Memory B cell (primary cell): ENCODE data around the gene FGL2.
"Not testable (repeated sequence)": the region's sequence is repeated elsewhere in the genome, so short reads cannot be mapped to it uniquely, and the experiment has no call there.

Source experiments
- ATAC-seq: fragments of 150-1000 bp; cut with Tn5 transposase; 2 replicates; pipeline ENCODE4 v1.10.0; 2021; ENCODE audit warnings: low read depth, mild to moderate bottlenecking, moderate library complexity
- DNase-seq, 2 donors: peaks; one replicate each; pipeline ENCODE4 v3.0.0; 2022; ENCODE audit warnings: low spot score in 2 of 2
- H3K27ac Mint-ChIP-seq: one replicate; pipeline ENCODE4 v1.8.0; 2022; ENCODE audit warnings: mild to moderate bottlenecking, moderate library complexity, mixed read lengths
- H3K27me3 Mint-ChIP-seq: one replicate; pipeline ENCODE4 v1.8.0; 2022; ENCODE audit warnings: mixed read lengths
- H3K36me3 Mint-ChIP-seq: one replicate; pipeline ENCODE4 v1.8.0; 2022; ENCODE audit warnings: mild to moderate bottlenecking, mixed read lengths
- H3K4me1 Mint-ChIP-seq: one replicate; pipeline ENCODE4 v1.8.0; 2022; ENCODE audit warnings: mixed read lengths
- H3K4me3 Mint-ChIP-seq: one replicate; pipeline ENCODE4 v1.8.0; 2022; ENCODE audit warnings: mild to moderate bottlenecking, moderate library complexity, mixed read lengths
- H3K9me3 Mint-ChIP-seq: one replicate; pipeline ENCODE4 v1.8.0; 2022; ENCODE audit warnings: mixed read lengths

The FGL2 gene

GRCh38 chr7:77188731-77189437 is 10.7 kb downstream of the FGL2 start:
- Mint-ChIP-seq H3K4me1 (peaks cover 11% of the 10 kb centered on the region), H3K4me3 (no peak overlapping the region), H3K27me3 (no peaks in the 10 kb centered on the region), H3K27ac (no peak overlapping the region), H3K9me3 (no peaks in the 10 kb centered on the region), H3K36me3 (peaks cover 1% of the 10 kb centered on the region)
- ATAC-seq: no peak
- no peak for DNase-seq

- peaks cover 5% of the 10 kb centered on the region for H3K36me3 Mint-ChIP-seq
- H3K4me3 Mint-ChIP-seq: no peak overlapping the region
- peaks cover 7% of the 10 kb centered on the region for H3K4me1 Mint-ChIP-seq
- DNase-seq (no peak), ATAC-seq (no peak)
- H3K27ac Mint-ChIP-seq: no peak overlapping the region
- no peaks in the 10 kb centered on the region for H3K27me3 Mint-ChIP-seq
- H3K9me3 Mint-ChIP-seq: peaks cover 4% of the 10 kb centered on the region
Measured at GRCh38 chr7:77185866-77186265, 13.8 kb downstream of the FGL2 start.

DNA sequence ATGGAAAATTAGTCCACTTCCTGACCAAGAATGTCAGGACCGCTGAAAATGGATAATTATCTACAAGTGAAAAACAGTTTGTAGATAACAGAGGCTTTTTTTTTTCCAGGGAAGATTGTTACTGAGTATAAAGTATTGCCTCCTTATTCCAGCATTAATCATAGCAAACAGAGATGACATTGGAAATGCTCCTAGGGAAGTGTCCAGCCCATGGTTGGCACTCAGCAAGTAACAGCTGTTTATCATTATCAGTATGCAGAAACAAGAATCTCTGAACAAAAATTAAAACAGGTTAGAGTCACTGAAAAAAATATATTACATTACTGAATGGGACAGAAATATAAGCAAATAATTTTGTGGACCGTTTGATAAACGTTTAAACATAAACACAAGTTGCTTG is 14.6 kb downstream of the FGL2 start:
- Mint-ChIP-seq H3K27ac (no peak overlapping the region), H3K9me3 (peaks cover 4% of the 10 kb centered on the region), H3K4me1 (peaks cover 7% of the 10 kb centered on the region), H3K27me3 (no peaks in the 10 kb centered on the region), H3K4me3 (no peak overlapping the region), H3K36me3 (peaks cover 5% of the 10 kb centered on the region)
- DNase-seq (no peak), ATAC-seq (no peak)

- peaks cover 5% of the 10 kb centered on the region for H3K4me1 Mint-ChIP-seq
- peaks cover 5% of the 10 kb centered on the region for H3K36me3 Mint-ChIP-seq
- no peak for ATAC-seq
Measured at GRCh38 chr7:77184463-77184862, 15.2 kb downstream of the FGL2 start.

GRCh38 chr7:77182261-77182660 is 17.4 kb downstream of the FGL2 start:
- Mint-ChIP-seq H3K9me3 (peaks cover 4% of the 10 kb centered on the region), H3K27me3 (no peaks in the 10 kb centered on the region), H3K36me3 (peaks cover 5% of the 10 kb centered on the region), H3K4me3 (no peak overlapping the region), H3K4me1 (no peaks in the 10 kb centered on the region), H3K27ac (no peak overlapping the region)
- ATAC-seq (no peak), DNase-seq (no peak)

More at GRCh38 chr7:77184463-77184862, 15.2 kb downstream of the FGL2 start:
- peaks cover 4% of the 10 kb centered on the region for H3K9me3 Mint-ChIP-seq
- H3K27me3 Mint-ChIP-seq: no peaks in the 10 kb centered on the region
- no peak overlapping the region for H3K27ac Mint-ChIP-seq
- H3K4me3 Mint-ChIP-seq: no peak overlapping the region
- DNase-seq: no peak

GRCh38 chr7:77181734-77182133 is 17.9 kb downstream of the FGL2 start:
- no peak overlapping the region for H3K27ac Mint-ChIP-seq
- no peak overlapping the region for H3K4me3 Mint-ChIP-seq
- ATAC-seq (no peak), DNase-seq (no peak)
- no peaks in the 10 kb centered on the region for H3K4me1 Mint-ChIP-seq
- H3K9me3 Mint-ChIP-seq: peaks cover 4% of the 10 kb centered on the region
- H3K36me3 Mint-ChIP-seq: peaks cover 5% of the 10 kb centered on the region
- H3K27me3 Mint-ChIP-seq: no peaks in the 10 kb centered on the region

GRCh38 chr7:77181015-77181595 is 18.5 kb downstream of the FGL2 start:
- no peak overlapping the region for H3K27ac Mint-ChIP-seq
- ATAC-seq: no peak

DNA sequence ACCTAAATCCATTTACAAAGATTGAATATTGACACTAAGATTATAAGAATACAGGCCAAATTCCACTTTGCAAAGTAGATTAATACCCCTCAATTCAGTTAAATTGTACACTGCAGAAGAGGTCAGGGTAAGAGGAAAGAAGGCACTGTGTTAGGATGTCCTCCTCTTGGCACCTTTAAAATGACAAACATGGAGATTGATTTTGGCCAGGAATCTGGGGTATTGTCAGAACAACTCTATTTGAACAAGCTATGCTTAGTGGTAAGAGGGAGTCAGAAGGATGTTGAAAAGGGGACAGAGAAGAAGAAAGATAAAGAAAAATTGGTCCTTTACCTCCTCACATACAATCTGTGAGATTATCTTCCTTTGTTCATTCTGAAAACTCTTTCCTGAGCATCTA is 21.6 kb downstream of the FGL2 start:
- H3K4me3 Mint-ChIP-seq, ATAC-seq, DNase-seq, H3K4me1 Mint-ChIP-seq, H3K36me3 Mint-ChIP-seq, H3K9me3 Mint-ChIP-seq, H3K27ac Mint-ChIP-seq, H3K27me3 Mint-ChIP-seq: not testable (repeated sequence)

More at GRCh38 chr7:77181015-77181595, 18.5 kb downstream of the FGL2 start:
- no peaks in the 10 kb centered on the region for H3K4me1 Mint-ChIP-seq
- H3K4me3 Mint-ChIP-seq: no peak overlapping the region
- H3K9me3 Mint-ChIP-seq: peaks cover 4% of the 10 kb centered on the region
- no peaks in the 10 kb centered on the region for H3K27me3 Mint-ChIP-seq
- H3K36me3 Mint-ChIP-seq: peaks cover 5% of the 10 kb centered on the region
- DNase-seq: no peak

DNA sequence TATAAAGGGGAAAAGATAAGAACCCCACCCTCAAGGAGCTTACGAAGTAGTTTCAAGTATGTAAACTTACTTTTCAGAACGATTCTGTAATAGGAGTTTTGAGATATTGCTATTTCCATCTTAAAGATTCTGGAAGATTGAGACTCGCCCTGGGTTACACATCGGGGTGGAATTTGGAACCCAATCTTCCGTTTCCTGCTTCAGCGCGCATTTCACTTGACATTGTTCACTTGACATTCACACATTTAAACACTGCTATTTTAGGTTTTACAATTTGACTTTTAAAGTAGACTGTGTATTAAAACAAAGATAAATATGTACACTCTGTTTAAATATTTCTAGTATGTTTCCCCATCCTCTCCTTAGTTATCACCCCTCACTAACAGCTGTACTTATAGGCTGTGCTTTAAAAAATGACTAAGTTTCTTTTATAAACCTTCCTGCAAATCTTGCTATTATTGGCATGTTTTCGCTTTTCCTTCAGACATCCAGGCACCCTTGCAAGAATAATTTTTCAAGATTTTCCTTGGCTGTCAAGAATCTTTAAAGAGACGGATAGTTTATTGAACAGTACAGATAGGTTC is 22.2 kb downstream of the FGL2 start:
- not testable (repeated sequence) for ATAC-seq, H3K4me3 Mint-ChIP-seq, H3K9me3 Mint-ChIP-seq, H3K36me3 Mint-ChIP-seq, H3K27ac Mint-ChIP-seq, H3K4me1 Mint-ChIP-seq, H3K27me3 Mint-ChIP-seq, DNase-seq

DNA sequence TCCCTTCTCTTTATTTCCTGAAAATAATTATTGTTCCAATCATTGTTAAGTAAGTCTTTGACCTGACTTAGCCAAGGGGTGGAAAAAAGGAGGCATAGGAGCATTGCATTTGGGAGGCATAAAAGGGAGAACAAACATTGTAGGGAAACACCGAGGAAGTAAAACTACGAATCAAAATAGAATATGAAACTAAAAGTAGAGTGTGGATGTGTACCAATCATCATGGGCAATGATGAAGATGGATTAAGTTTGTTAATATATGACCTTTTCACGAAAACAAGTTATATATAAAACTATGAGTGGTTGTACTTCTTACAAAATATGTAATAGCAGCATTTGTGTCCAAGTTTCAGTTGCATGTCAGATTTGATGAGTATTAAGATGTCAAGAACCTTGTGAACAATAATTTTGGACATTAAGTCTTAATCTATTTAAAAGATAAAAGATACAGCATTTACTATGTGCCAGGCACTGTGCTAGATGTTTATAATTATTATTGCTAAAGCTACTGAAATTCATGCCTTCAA is 24.3 kb downstream of the FGL2 start:
- H3K27me3 Mint-ChIP-seq, H3K4me3 Mint-ChIP-seq, DNase-seq, H3K9me3 Mint-ChIP-seq, H3K4me1 Mint-ChIP-seq, H3K36me3 Mint-ChIP-seq, H3K27ac Mint-ChIP-seq: not testable (repeated sequence)
- peak; percentile 91 for ATAC-seq

DNA sequence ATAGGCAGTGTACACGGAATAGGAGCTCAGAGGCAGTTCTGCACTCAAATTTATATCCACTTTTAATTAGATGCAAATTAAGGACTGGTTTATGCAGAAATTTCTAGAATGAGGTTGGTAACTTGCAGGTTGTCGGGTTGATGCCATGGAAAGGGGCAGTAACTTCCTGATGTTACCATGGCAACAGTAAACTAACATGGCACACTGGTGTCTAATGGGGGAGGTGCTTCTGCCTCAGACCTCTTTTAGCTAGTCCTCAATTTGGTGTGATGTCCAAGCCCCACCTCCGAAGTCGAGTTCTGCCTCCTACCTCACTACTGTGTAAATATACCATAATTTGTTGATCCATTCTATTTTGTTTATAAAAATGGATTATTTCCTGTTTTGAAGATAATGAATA is 25.2 kb downstream of the FGL2 start:
- not testable (repeated sequence) for H3K4me3 Mint-ChIP-seq, H3K36me3 Mint-ChIP-seq, H3K9me3 Mint-ChIP-seq, H3K27ac Mint-ChIP-seq, DNase-seq, H3K27me3 Mint-ChIP-seq, H3K4me1 Mint-ChIP-seq
- peak; percentile 38 for ATAC-seq

DNA sequence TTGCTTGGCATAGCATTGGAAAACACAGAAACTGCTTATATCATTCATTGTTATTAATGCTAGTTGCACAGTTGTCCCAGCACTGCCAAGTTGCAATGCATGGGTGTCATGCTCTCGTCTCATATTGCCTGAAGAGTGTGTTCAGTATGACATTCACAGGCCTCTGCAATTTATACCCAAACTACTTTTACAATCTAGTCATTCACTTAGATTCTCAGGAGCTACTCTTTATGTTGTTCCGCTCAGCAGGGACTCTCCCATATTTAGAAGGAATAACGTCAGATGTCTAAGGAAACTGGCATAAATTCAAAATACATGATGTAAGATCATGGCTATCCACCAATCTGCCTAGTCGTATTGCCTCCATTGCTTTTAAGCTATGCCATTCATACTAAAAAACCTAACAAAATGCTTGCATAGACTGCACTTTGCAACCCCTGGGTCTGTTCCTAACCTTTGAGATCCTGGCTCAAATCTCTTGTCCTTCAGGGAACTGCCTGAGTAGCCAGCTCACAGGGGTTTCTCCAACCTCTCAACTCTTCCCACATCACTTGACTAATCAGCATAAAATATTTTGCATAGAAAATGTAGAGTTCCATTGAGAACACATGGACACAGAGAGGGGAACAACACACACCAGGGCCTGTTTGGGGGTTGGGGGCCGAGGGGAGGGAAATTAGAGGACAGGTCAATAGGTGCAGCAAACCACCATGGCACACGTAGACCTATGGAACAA is 27.0 kb downstream of the FGL2 start:
- H3K36me3 Mint-ChIP-seq, ATAC-seq, DNase-seq, H3K9me3 Mint-ChIP-seq, H3K4me1 Mint-ChIP-seq, H3K27ac Mint-ChIP-seq, H3K4me3 Mint-ChIP-seq, H3K27me3 Mint-ChIP-seq: not testable (repeated sequence)

GRCh38 chr7:77171073-77171472 is 28.5 kb downstream of the FGL2 start:
- DNase-seq, H3K9me3 Mint-ChIP-seq, H3K4me3 Mint-ChIP-seq, H3K4me1 Mint-ChIP-seq, H3K36me3 Mint-ChIP-seq, ATAC-seq, H3K27me3 Mint-ChIP-seq, H3K27ac Mint-ChIP-seq: not testable (repeated sequence)

- Mint-ChIP-seq H3K4me3 (no peak overlapping the region), H3K27me3 (no peaks in the 10 kb centered on the region), H3K9me3 (no peaks in the 10 kb centered on the region), H3K4me1 (peaks cover 7% of the 10 kb centered on the region), H3K27ac (peak overlapping the region; percentile 81), H3K36me3 (peaks cover 2% of the 10 kb centered on the region)
- peak; percentile 74 for ATAC-seq
- no peak for DNase-seq
Measured at GRCh38 chr7:77157446-77157845, 42.2 kb downstream of the FGL2 start.
